ENCODE measurements around the gene OSBPL6. TPM values are rescaled to one million over a fixed set of nuclear protein-coding genes. Genes with fewer than 3 reads are reported as not detected.

The OSBPL6 gene
- total and polyA plus RNA-seq, 2 of the 13 experiments (the other 11 are each of a cell fraction or from before 2014, with no cell fraction given) = 0.03 to 0.11 TPM

- TF ChIP-seq NONO (IDR thresholded peaks at IDR 0.05) (no peak), NONO (CRISPR knock-in tag; conservative IDR thresholded peaks at IDR 0.05) (no peak), ZNF616 (CRISPR knock-in tag; IDR thresholded peaks at IDR 0.05; ENCODE audit: low read depth) (no peak), ZNF724P (CRISPR knock-in tag; IDR thresholded peaks at IDR 0.05; ENCODE audit: borderline replicate concordance) (no peak), PLSCR1 (CRISPR knock-in tag; IDR thresholded peaks at IDR 0.05; ENCODE audit: borderline replicate concordance) (no peak), POLR2AphosphoS2 (IDR thresholded peaks at IDR 0.05; ENCODE audit: low read depth, low read length) (no peak)
Observed at GRCh38 chr2:178267660-178268059, 73.3 kb downstream of the OSBPL6 start (continued).

- H3K4me1 ChIP-seq (ENCODE audit: insufficient read depth, low read length) = no peaks in the 10 kb centered on the region
- no peak for DNase-seq (ENCODE audit: low spot score)
- no peak overlapping the region for H3K9ac ChIP-seq (ENCODE audit: insufficient read depth, low read depth, low read length)
- no peak for TF ChIP-seq UBTF (CRISPR knock-in tag; IDR thresholded peaks at IDR 0.05)
- TF ChIP-seq CEBPB (IDR thresholded peaks at IDR 0.05; ENCODE audit: borderline replicate concordance, low read depth, low read length) = 0 out of 2 replicates have a peak, but pooled peaks have one; percentile 5
- in situ Hi-C loops (cut with HindIII; ENCODE audit: extremely low pct_ligation_motif_present, low pct_unique_long_range_greater_than_20kb) = no loop called here
- ChIA-PET POLR2A (no interaction called here), CTCF (ENCODE audit: low intra/inter-chr PET ratio, low total read pairs) (no interaction called here)
- BruUV-seq (replicated peaks) = no TSS peak
- H3K27ac ChIP-seq (ENCODE audit: extremely low read length, insufficient read depth, low read length) = no peak overlapping the region
- H3K79me2 ChIP-seq (ENCODE audit: insufficient read depth, low read length) = no peaks in the 10 kb centered on the region
- H3K9me3 ChIP-seq (ENCODE audit: low read length) = no peaks in the 10 kb centered on the region
- no peaks in the 10 kb centered on the region for H3K36me3 ChIP-seq (replicated peaks in 1 of 2; ENCODE audit: control insufficient read depth in 1 of 2, insufficient read depth in 2 of 2, low read length in 2 of 2)
- no peak overlapping the region for H2AFZ ChIP-seq (ENCODE audit: low read length)
- H4K20me1 ChIP-seq (ENCODE audit: insufficient read depth, low read length) = no peaks in the 10 kb centered on the region
- H3K27me3 ChIP-seq (ENCODE audit: control insufficient read depth in 1 of 2, insufficient read depth in 2 of 2, low read length in 2 of 2) = no peaks in the 10 kb centered on the region
- intact Hi-C loops (cut with micrococcal nuclease; ENCODE audit: unreplicated experiment) = no loop called here
- no peak overlapping the region for H3K4me3 ChIP-seq (replicated peaks in 1 of 3; ENCODE audit: insufficient read depth in 1 of 3, low read depth in 2 of 3, low read length in 3 of 3)
- H3K4me2 ChIP-seq (ENCODE audit: low read depth, low read length) = no peak overlapping the region
- FAIRE-seq = no peak
- no peak for ATAC-seq
Observed at GRCh38 chr2:178268435-178268834, 74.1 kb downstream of the OSBPL6 start.
